Raji (cell line): ENCODE measurements around the gene FOSL1.
A peak's percentile ranks its signal among the peaks of the same experiment; 100 is the strongest.

Experiments used
- POLR2A ChIP-seq: IDR thresholded peaks from 2 replicates; pipeline ENCODE4 v1.6.1; 2011; ENCODE audit warnings: low read depth, low read length, control low read depth; ENCODE audit not compliant: insufficient read depth

The FOSL1 gene

DNA sequence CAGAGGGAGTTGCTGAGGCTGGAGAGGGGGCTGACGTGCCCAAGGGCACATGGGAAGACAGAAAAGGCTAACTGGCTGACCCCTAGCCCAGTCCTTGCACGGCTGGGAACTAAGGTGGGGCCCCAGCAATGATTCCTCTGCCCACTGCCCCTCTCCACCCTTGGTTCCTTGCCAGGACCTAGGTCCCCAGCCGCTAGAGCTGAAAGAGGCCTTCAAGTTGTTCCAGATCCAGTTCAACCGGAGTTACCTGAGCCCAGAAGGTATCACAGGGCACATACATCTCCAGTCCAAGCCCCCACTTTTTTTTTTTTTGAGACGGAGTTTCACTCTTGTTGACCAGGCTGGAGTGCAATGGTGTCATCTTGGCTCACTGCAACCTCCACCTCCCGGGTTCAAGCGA lies 20.2 kb downstream of the FOSL1 start:
- no peak for TF ChIP-seq POLR2A

DNA sequence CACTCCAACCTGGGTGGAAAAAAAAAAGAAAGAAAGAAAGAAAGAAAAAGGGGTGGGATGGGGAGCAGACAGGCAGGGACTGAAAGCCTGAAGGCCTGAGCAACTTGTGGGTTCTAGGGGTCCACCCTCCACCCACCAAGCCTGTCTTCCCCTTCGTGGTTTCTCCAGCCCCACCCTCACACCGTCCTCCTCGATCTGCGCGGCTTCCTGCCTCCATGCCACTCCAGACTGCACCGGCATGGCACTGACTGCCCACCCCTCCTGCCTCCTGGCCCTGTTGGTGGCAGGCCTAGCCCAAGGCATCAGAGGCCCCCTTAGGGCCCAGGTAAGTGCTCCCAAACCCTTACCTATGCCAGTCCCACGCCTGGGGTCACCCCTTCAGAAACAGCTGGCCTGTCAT lies 20.6 kb downstream of the FOSL1 start, which contains the start of gene CTSW:
Gene CTSW (plus strand): TSS at position 221 of the 400 bp plus-strand sequence. CDS start 18 bp downstream, at position 239.
- TF ChIP-seq POLR2A: no peak

GRCh38 chr11:65873318-65874156 lies 26.7 kb downstream of the FOSL1 start:
- peak; percentile 96 for TF ChIP-seq POLR2A

DNA sequence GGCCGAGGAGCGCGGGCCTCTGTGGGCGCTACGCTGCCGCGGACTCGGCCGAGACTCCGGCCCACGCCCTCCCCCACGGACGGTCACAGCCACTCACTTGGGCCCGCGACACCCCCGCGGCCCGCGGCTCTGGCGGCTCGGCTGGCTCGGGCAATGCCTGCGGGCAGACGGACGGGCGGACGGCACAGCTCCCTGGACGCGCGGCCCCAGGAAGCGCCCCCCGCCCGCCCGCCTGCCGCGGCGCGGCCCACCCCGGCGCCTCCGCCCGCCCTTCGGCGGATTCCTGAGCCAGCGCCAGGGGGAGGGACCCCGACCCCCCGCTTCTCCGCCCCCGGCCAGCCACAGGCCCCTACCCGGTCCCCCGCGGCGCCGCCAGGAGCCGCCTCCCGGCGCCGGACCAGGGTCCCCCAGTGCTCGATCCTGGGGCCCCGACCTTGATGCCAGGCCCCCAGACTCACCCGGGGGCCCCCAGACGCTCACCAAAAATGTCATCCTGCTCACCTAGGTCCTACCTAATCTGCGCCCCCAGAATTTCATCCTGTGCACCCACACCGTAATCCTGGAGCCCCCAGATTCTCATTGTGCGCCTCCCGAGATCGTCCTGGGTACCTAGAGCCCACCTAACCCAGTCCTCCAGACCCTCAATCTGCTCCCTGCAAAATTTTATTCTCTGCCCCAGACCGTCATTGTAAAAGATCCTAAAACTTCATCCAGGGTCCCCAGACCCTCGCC lies 27.4 kb downstream of the FOSL1 start, which contains the start of gene EFEMP2:
Gene EFEMP2 (minus strand): TSS at position 215 of the 732 bp plus-strand sequence. CDS start 446 bp downstream, outside the sequence.
- no peak for TF ChIP-seq POLR2A

DNA sequence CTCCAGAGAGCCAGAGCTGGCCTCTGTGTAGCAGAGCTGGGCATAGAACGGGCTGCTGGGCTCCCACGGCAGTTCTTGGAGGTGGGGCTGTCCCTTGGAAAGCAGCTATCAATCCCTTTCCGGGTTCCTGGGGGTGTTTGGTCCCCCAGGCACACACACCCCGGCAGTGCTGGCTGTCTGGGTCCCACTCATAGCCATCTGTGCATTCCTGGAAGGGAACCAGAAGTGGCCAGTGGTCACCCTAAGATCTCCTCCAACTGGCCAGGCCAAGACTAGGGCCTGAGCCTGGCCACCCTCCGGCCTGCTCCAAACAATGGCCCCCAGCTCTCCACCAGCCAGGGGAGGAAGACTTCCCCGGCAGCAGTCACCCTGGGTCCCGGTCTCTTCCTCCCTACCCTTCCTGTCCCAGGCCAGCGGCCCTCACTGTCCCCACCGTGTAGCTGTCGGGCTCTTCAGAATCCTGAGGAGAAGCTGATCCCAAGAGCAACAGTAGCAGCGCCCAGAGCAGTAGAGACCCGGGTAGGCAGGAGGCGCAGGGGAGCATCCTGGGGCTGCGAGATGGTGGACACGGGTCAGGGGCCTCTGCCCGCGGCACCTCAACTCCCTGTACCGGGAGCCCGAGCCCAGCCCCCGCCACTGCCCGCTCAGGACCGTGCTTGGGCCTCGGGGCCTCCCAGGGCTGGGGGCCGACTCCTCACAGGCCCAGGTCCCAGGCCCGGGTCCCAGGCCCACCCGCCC lies 28.2 kb downstream of the FOSL1 start:
- TF ChIP-seq POLR2A: no peak

DNA sequence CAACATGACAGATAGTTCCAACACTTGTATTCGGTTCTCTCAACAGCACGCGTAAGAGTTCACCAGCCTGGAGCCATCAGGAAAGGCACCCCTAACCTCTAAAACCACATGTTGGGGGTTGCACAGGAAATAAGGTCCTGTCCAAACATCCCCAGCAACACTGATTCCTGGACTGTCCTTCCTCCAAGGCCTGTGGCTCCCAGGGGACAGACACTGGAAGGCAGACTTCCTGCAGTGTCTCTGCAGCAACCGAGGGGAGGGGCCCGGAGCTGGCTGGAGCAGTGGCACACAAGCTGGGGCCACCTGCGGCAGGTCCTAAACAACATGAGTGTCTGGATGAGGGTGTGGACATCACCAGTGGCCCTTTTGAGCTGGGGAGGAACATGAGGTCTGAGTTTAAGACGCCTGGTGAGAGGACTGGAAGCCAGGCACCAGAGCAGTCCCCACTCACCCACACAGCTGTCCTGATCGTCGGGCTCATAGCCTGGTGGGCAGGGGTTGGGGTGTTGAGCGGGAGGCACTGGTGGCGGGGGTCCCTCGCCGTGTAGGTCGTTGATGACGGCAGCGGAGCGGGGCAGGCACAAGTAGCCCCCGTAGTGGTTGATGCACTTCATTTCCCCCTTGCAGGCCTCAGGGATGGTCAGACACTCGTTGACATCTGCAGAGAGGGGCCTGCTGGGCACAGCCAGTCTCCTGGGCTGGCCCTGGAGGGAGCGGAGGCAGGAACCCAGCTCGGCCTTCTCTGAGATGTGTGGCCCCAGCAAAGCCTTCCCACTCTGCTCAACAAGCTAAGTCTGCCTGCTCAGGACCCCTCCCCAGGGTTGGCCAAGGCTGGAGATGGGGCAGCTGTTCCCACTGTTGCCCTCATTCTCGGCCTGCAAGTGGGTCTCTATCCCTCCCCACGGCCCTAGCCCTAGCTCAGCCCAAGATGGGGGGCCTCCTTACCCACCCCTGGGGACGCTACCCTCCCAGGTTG lies 29.2 kb downstream of the FOSL1 start:
- TF ChIP-seq POLR2A: no peak

DNA sequence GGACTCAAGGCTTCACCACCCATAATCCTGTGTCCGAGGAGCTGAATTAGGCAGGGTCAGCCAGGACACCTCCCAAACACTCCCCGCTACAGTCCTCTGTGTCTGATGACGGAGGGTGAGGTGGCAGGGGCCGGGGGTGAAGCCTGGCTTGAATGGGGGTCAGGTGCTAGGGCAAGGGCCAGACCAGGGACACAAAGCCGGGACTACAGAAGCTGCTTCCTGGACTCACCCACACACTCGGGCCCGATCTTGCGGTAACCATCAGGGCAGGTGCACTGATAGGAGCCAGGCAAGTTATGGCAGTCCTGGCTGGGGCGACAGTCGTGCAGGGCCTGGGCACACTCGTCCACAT lies 29.9 kb downstream of the FOSL1 start:
- TF ChIP-seq POLR2A: no peak

GRCh38 chr11:65869643-65870306 lies 30.4 kb downstream of the FOSL1 start:
- TF ChIP-seq POLR2A: no peak

DNA sequence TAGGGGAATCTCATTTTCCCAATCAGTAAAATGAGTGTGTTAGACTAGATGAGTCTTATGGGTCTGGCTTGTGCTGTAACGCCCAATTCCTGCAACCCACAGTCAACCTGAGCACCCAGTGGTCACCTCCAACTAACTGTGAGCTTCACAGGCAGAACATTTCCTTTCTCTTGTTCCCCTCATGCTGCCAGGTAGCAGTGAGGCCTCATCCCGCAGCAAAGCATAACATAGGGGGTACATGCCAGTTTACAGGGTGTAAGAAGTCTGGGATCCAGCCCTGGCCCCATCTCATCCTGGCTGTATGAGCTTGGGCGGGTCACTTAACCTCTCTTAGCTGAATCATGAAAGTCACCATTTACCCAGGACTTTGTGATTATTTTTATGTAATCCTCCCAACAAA lies 31.3 kb downstream of the FOSL1 start:
- TF ChIP-seq POLR2A: no peak

DNA sequence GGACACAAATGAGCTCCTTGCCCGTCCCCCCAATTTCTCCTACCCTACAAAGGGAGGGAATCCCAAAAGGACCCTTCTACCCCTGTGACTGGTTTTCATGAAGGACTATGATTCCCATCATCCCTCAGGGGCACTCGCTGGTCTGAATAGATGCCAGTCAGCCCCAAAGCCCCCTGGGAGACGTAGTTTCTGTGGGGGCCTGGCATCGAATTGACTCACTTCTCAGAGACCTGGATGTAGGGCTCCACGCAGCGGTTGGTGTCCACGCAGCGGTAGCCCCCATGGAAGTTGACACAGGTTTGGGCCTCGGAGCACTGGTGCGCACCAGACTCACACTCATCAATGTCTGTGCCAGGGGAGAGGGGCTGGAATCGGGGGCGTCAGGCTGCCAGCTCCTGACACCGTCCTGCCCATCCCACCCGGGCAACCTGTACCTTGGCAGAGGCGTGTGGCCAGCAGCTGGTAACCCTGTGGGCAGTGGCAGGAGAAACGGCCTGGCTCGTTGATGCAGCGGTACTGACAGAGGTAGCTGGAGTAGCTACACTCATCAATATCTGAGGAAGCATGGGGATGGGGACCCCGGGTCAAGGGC lies 32.0 kb downstream of the FOSL1 start:
- 0 out of 2 replicates have a peak, but pooled peaks have one; percentile 9 for TF ChIP-seq POLR2A

DNA sequence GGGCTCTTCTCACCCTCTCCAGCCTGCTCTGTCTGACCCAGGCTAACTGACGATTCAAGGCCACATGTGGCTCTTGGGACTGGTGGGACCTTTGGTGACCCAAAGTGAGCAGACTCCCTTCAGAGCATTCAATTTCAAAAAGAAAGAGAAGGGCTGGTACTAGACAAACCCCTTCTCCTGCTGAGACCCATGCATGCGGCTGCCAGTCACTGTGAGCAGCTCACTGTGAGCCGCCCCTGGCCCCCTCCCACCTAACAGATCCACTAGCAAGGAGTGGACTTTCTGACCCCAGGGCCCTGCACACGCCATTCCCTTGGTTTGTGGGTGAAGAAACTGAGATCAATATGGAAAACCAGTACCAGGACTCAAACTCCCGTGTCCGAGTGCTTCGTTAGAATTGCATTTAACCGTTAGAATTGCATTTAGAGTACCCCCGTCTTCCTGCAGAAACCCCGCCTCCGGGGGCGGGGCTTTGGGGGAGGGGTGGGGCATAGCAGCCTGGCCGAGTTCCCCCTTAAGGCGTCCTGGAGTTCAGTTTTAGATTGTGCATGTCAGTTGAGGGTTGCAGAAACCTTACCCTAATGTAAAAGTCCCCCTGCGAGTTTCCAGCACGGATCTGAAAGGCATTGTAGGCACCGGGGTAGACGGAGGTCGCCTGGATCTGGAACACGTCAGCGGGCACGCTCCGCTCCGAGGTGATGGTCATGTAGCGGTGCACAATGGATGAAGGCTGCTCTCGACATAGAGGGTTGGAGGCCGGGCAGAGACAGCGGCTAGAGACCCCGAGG lies 32.7 kb downstream of the FOSL1 start:
- TF ChIP-seq POLR2A: no peak

- TF ChIP-seq POLR2A: 0 out of 2 replicates have a peak, but pooled peaks have one; percentile 3
These were observed 33.5 kb downstream of the FOSL1 start for GRCh38 chr11:65866509-65867283.
